Measurements from ENCODE around the gene HOXB7.

HOXB7 gene

GRCh38 chr17:48561884-48562810, 48.7 kb downstream of the HOXB7 start:
- H3K27me3 ChIP-seq (ENCODE audit: control insufficient read depth in 1 of 2, insufficient read depth in 2 of 2, low read length in 2 of 2): no peaks in the 10 kb centered on the region
- H3K27ac ChIP-seq (ENCODE audit: low read length): peak overlapping the region; percentile 66
- peak overlapping the region; percentile 7 to 77 for H3K4me3 ChIP-seq (ENCODE audit: low read length in 2 of 2)
- H3K9ac ChIP-seq (ENCODE audit: low read length in 2 of 2): no peak overlapping the region
- H3K9me3 ChIP-seq (ENCODE audit: control insufficient read depth in 2 of 2, low read length in 2 of 2): no peaks in the 10 kb centered on the region
- peaks cover 0 to 2% of the 10 kb centered on the region in 2 donors for H3K36me3 ChIP-seq (ENCODE audit: control insufficient read depth in 2 of 2, insufficient read depth in 2 of 2, low read length in 2 of 2)
- peaks cover 89% of the 10 kb centered on the region for H3K4me1 ChIP-seq (ENCODE audit: control insufficient read depth, insufficient read depth, low read length)

GRCh38 chr17:48559840-48560817, 50.7 kb downstream of the HOXB7 start:
- Histone ChIP-seq H3K9ac (ENCODE audit: low read length in 2 of 2) (peak overlapping the region; percentile 27 to 36), H3K36me3 (ENCODE audit: control insufficient read depth in 2 of 2, insufficient read depth in 2 of 2, low read length in 2 of 2) (peaks cover 0 to 2% of the 10 kb centered on the region in 2 donors), H3K4me1 (ENCODE audit: control insufficient read depth, insufficient read depth, low read length) (peaks cover 86% of the 10 kb centered on the region), H3K27me3 (ENCODE audit: control insufficient read depth in 1 of 2, insufficient read depth in 2 of 2, low read length in 2 of 2) (no peaks in the 10 kb centered on the region), H3K9me3 (ENCODE audit: control insufficient read depth in 2 of 2, low read length in 2 of 2) (no peaks in the 10 kb centered on the region), H3K4me3 (ENCODE audit: low read length in 2 of 2) (peak overlapping the region; percentile 13 to 75), H3K27ac (ENCODE audit: low read length) (peak overlapping the region; percentile 96)

- Histone ChIP-seq H3K9ac (ENCODE audit: low read length in 2 of 2) (peak overlapping the region; percentile 27 to 58), H3K4me1 (ENCODE audit: control insufficient read depth, insufficient read depth, low read length) (peaks cover 87% of the 10 kb centered on the region), H3K9me3 (ENCODE audit: control insufficient read depth in 2 of 2, low read length in 2 of 2) (no peaks in the 10 kb centered on the region), H3K36me3 (ENCODE audit: control insufficient read depth in 2 of 2, insufficient read depth in 2 of 2, low read length in 2 of 2) (peaks cover 0 to 2% of the 10 kb centered on the region in 2 donors), H3K27ac (ENCODE audit: low read length) (peak overlapping the region; percentile 96), H3K4me3 (ENCODE audit: low read length in 2 of 2) (peak overlapping the region in 1 of 2 donors; percentile 75), H3K27me3 (ENCODE audit: control insufficient read depth in 1 of 2, insufficient read depth in 2 of 2, low read length in 2 of 2) (no peaks in the 10 kb centered on the region)
Observed at GRCh38 chr17:48559122-48559839, 51.5 kb downstream of the HOXB7 start.

GRCh38 chr17:48558831-48559121, 52.0 kb downstream of the HOXB7 start:
- Histone ChIP-seq H3K9ac (ENCODE audit: low read length in 2 of 2) (peak overlapping the region; percentile 33 to 58), H3K27ac (ENCODE audit: low read length) (peak overlapping the region; percentile 96), H3K4me1 (ENCODE audit: control insufficient read depth, insufficient read depth, low read length) (peaks cover 88% of the 10 kb centered on the region), H3K36me3 (ENCODE audit: control insufficient read depth in 2 of 2, insufficient read depth in 2 of 2, low read length in 2 of 2) (peaks cover 0 to 2% of the 10 kb centered on the region in 2 donors), H3K9me3 (ENCODE audit: control insufficient read depth in 2 of 2, low read length in 2 of 2) (no peaks in the 10 kb centered on the region), H3K27me3 (ENCODE audit: control insufficient read depth in 1 of 2, insufficient read depth in 2 of 2, low read length in 2 of 2) (no peaks in the 10 kb centered on the region), H3K4me3 (ENCODE audit: low read length in 2 of 2) (peak overlapping the region; percentile 35 to 75)

GRCh38 chr17:48558057-48558830, 52.6 kb downstream of the HOXB7 start:
- Histone ChIP-seq H3K9me3 (ENCODE audit: control insufficient read depth in 2 of 2, low read length in 2 of 2) (no peaks in the 10 kb centered on the region), H3K27me3 (ENCODE audit: control insufficient read depth in 1 of 2, insufficient read depth in 2 of 2, low read length in 2 of 2) (no peaks in the 10 kb centered on the region), H3K27ac (ENCODE audit: low read length) (peak overlapping the region; percentile 96), H3K4me3 (ENCODE audit: low read length in 2 of 2) (peak overlapping the region; percentile 35 to 75), H3K4me1 (ENCODE audit: control insufficient read depth, insufficient read depth, low read length) (peaks cover 84% of the 10 kb centered on the region), H3K9ac (ENCODE audit: low read length in 2 of 2) (peak overlapping the region; percentile 33 to 58), H3K36me3 (ENCODE audit: control insufficient read depth in 2 of 2, insufficient read depth in 2 of 2, low read length in 2 of 2) (peaks cover 0 to 2% of the 10 kb centered on the region in 2 donors)
